A673 (cell line): ENCODE measurements around the gene LTB4R2. TPM values are rescaled to one million over a fixed set of nuclear protein-coding genes. Genes with fewer than 3 reads are reported as not detected.

Experiments used
- BruUV-seq: library from RNA; stranded (reverse); fragments of 400-500 nt; replicated peaks from 2 replicates; lab custom pipeline; 2021; lab: Mats Ljungman, UMichigan
- CTCF ChIA-PET: fragments of 300-600 bp; sonication (Branson Sonifier 250); formaldehyde crosslinking; loops from one replicate; lab custom pipeline; 2022; ENCODE audit warnings: antibody characterized with exemption; lab: Charles Lee
- POLR2A ChIA-PET: fragments of 300-600 bp; sonication (Branson Sonifier 250); formaldehyde crosslinking; loops from one replicate; lab custom pipeline; 2022; ENCODE audit warnings: antibody characterized with exemption; ENCODE audit not compliant: low non-redundant PET; lab: Charles Lee
- DNase-seq: peaks from one replicate; pipeline ENCODE4 v3.0.0-alpha.2; 2015; ENCODE audit warnings: low spot score
- H3K27ac ChIP-seq: fragments of 200-600 bp; sonication (generic); 2 replicates; pipeline ENCODE4 v1.5.1; 2016; ENCODE audit warnings: mixed run types, low read depth, mild to moderate bottlenecking, mixed read lengths, antibody characterized with exemption, low read length; ENCODE audit not compliant: poor library complexity, severe bottlenecking
- H3K27me3 ChIP-seq: fragments of 200-600 bp; sonication (generic); replicated peaks from 2 replicates; pipeline ENCODE4 v1.6.1; 2017; ENCODE audit warnings: mixed run types, low read depth, mild to moderate bottlenecking, mixed read lengths, antibody characterized with exemption, low read length; ENCODE audit not compliant: insufficient read depth, poor library complexity
- H3K36me3 ChIP-seq: fragments of 200-600 bp; sonication (generic); 2 replicates; pipeline ENCODE4 v1.6.1; 2016; ENCODE audit warnings: mixed run types, mild to moderate bottlenecking, mixed read lengths, antibody characterized with exemption, low read length; ENCODE audit not compliant: insufficient read depth, poor library complexity, severe bottlenecking
- H3K4me1 ChIP-seq: fragments of 200-600 bp; sonication (generic); 2 replicates; pipeline ENCODE4 v1.6.1; 2017; ENCODE audit warnings: mixed run types, mild to moderate bottlenecking, mixed read lengths, antibody characterized with exemption, low read length; ENCODE audit not compliant: insufficient read depth, poor library complexity, severe bottlenecking
- H3K4me3 ChIP-seq: fragments of 200-600 bp; sonication (generic); 2 replicates; pipeline ENCODE4 v1.5.1; 2016; ENCODE audit warnings: low read depth, mixed run types, mild to moderate bottlenecking, mixed read lengths, low read length; ENCODE audit not compliant: poor library complexity, severe bottlenecking
- H3K9me3 ChIP-seq: fragments of 200-600 bp; sonication (generic); 2 replicates; pipeline ENCODE4 v1.6.1; 2016; ENCODE audit warnings: mixed run types, low read depth, mild to moderate bottlenecking, mixed read lengths, antibody characterized with exemption, low read length; ENCODE audit not compliant: poor library complexity, severe bottlenecking
- EZH2 ChIP-seq: fragments of 200-600 bp; sonication (generic); IDR thresholded peaks from 2 replicates; pipeline ENCODE4 v1.6.1; 2017; ENCODE audit warnings: borderline replicate concordance, low read depth, mild to moderate bottlenecking, mixed read lengths, antibody characterized with exemption, low read length; ENCODE audit not compliant: poor library complexity, severe bottlenecking
- intact Hi-C: fragments of 100-400 bp; cut with micrococcal nuclease; formaldehyde crosslinking; loops from one replicate; pipeline ENCODE4 v1.10.0; 2022; ENCODE audit not compliant: unreplicated experiment
- total RNA-seq: library from RNA; stranded (reverse); gene quantifications from 2 replicates; pipeline ENCODE4 v1.2.3, GENCODE V29; 2021
- TF ChIP-seq, protein P1 (sequence below): fragments of 300-800, 200-600 bp; sonication (generic); conservative IDR thresholded peaks from 2 replicates; pipeline ENCODE4 v1.5.1; 2017; ENCODE audit warnings: low read depth, mild to moderate bottlenecking, antibody characterized with exemption, low read length, moderate library complexity, mixed read lengths

The LTB4R2 gene
- total RNA-seq, 1 experiment from 2014 or later = 7.6 TPM

DNA sequence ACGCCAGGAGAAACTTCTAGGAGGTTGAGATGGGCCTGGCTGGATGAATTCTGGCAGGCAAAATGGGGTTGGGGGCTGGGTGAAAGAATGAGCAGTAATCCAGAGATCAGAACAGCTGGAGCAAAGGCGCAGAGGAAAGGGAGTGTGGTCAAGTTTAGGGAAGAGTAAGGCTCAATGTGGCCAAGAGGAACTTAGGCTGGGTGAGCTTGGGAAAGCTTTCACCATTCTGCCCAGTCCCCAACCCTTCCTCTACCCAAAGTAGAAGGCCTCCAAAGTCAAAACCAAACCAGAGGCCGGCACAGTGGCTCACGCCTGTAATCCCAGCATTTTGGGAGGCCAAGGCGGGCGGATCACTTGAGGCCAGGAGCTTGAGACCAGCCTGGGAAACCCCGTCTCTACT, 28.3 kb upstream of the LTB4R2 start:
- Histone ChIP-seq H3K4me1 (no peaks in the 10 kb centered on the region), H3K9me3 (no peaks in the 10 kb centered on the region), H3K4me3 (no peak overlapping the region), H3K27ac (no peak overlapping the region), H3K27me3 (no peaks in the 10 kb centered on the region), H3K36me3 (no peaks in the 10 kb centered on the region)
- no TSS peak for BruUV-seq
- POLR2A ChIA-PET = no interaction called here
- no peak for DNase-seq
- intact Hi-C loops = no loop called here
- TF ChIP-seq, protein P1, sequence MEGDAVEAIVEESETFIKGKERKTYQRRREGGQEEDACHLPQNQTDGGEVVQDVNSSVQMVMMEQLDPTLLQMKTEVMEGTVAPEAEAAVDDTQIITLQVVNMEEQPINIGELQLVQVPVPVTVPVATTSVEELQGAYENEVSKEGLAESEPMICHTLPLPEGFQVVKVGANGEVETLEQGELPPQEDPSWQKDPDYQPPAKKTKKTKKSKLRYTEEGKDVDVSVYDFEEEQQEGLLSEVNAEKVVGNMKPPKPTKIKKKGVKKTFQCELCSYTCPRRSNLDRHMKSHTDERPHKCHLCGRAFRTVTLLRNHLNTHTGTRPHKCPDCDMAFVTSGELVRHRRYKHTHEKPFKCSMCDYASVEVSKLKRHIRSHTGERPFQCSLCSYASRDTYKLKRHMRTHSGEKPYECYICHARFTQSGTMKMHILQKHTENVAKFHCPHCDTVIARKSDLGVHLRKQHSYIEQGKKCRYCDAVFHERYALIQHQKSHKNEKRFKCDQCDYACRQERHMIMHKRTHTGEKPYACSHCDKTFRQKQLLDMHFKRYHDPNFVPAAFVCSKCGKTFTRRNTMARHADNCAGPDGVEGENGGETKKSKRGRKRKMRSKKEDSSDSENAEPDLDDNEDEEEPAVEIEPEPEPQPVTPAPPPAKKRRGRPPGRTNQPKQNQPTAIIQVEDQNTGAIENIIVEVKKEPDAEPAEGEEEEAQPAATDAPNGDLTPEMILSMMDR = no peak
- no peak for TF ChIP-seq EZH2
- CTCF ChIA-PET = no interaction called here

DNA sequence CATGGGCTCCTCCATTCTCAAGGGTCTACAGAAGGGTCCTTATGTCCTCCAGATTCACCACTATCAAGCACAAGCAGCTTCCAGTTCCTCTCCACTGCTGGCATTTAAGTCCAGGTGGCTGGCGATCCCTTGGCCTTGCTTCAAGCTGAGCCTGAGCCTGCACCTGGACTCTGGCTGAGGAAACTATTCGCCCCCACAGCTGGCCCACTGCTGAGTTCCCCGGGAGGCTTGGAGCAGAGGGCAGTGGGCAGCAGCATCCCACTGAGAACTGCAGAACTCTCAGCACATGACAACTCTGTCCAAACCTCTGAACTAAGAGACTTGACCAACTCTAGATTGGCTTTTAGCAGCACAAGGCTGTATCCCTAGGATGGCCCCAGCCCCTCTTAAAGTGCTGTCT, 27.2 kb upstream of the LTB4R2 start:
- POLR2A ChIA-PET = no interaction called here
- H3K36me3 ChIP-seq = no peaks in the 10 kb centered on the region
- no peaks in the 10 kb centered on the region for H3K4me1 ChIP-seq
- no peaks in the 10 kb centered on the region for H3K27me3 ChIP-seq
- TF ChIP-seq EZH2 = no peak
- TF ChIP-seq, protein P1 = no peak
- no peaks in the 10 kb centered on the region for H3K9me3 ChIP-seq
- no peak overlapping the region for H3K4me3 ChIP-seq
- CTCF ChIA-PET = interaction anchor here (0.6 kb wide), 2 partner anchors 28 to 52 kb away, joined by 3 to 11 read pairs; partner anchors contain the start of gene LTB4R
- intact Hi-C loops = no loop called here
- no peak overlapping the region for H3K27ac ChIP-seq
- no peak for DNase-seq
- no TSS peak for BruUV-seq

DNA sequence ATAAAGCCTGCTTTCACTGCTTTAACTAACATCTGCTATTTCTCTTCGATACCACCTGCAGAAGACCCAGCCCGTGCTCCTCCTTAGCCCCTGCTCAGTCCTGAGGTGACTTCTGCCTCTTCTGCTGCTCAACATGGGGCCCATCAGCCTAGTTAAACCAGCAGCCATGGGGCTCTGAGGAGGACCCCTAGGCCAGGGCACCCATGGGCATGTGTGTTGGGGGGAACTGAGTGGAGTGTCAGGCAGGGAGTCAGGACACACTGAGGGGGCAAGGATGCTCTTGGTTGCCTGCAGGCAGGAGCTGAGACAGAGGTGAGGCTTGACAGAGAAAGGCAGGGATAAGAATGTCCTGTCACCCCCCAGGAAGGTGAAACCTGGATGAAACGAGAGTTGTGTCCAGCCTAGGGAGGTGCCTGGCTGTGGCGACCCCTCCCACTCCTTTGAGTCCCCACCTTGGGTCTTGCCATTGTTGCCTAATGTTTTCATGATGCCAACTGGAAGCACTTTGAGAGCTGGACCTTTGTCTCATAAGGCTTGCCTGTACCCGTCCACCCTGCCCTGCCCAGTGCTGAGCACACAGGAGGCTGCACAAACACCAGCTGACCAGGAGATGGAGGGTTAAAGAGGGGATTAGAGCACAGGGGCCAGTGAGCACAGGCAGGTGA, 26.0 kb upstream of the LTB4R2 start:
- no TSS peak for BruUV-seq
- H3K27ac ChIP-seq = no peak overlapping the region
- H3K4me1 ChIP-seq = no peaks in the 10 kb centered on the region
- TF ChIP-seq EZH2 = no peak
- TF ChIP-seq, protein P1 = no peak
- POLR2A ChIA-PET = interaction anchor here (0.6 kb wide), 1 partner anchor 80 kb away, joined by 3 read pairs; no protein-coding TSS in a partner anchor
- no peaks in the 10 kb centered on the region for H3K36me3 ChIP-seq
- CTCF ChIA-PET = interaction anchor here (0.7 kb wide), 1 partner anchor 175 kb away, joined by 4 read pairs; no protein-coding TSS in a partner anchor
- H3K27me3 ChIP-seq = no peaks in the 10 kb centered on the region
- intact Hi-C loops = no loop called here
- no peaks in the 10 kb centered on the region for H3K9me3 ChIP-seq
- H3K4me3 ChIP-seq = no peak overlapping the region
- DNase-seq = no peak
